Neuronal stem cell (in vitro differentiated cells): Measurements from ENCODE around the gene GLB1L2.

Experiments
- DNase-seq: peaks from one replicate; pipeline ENCODE4 v3.0.0-alpha.2; 2013; ENCODE audit warnings: low spot score
- H2AFZ ChIP-seq: one replicate; pipeline ENCODE4 v1.6.1; 2013; ENCODE audit warnings: mild to moderate bottlenecking, low read length, inconsistent platforms
- H2AK5ac ChIP-seq: 2 replicates; pipeline ENCODE4 v1.6.1; 2013; ENCODE audit warnings: low read depth, mild to moderate bottlenecking, inconsistent platforms, low read length, moderate library complexity, mixed read lengths
- H2BK120ac ChIP-seq: 2 replicates; pipeline ENCODE4 v1.6.1; 2013; ENCODE audit warnings: low read depth, mild to moderate bottlenecking, inconsistent platforms, low read length, moderate library complexity, mixed read lengths
- H2BK12ac ChIP-seq: one replicate; pipeline ENCODE4 v1.6.1; 2013; ENCODE audit warnings: low read length, inconsistent platforms
- H2BK15ac ChIP-seq: 2 replicates; pipeline ENCODE4 v1.6.1; 2013; ENCODE audit warnings: mild to moderate bottlenecking, low read length, inconsistent platforms, mixed read lengths
- H2BK5ac ChIP-seq: one replicate; pipeline ENCODE4 v1.6.1; 2013; ENCODE audit warnings: inconsistent platforms, mild to moderate bottlenecking, low read length, moderate library complexity
- H3K14ac ChIP-seq: one replicate; pipeline ENCODE4 v1.6.1; 2013; ENCODE audit warnings: low read length, inconsistent platforms
- H3K18ac ChIP-seq: 2 replicates; pipeline ENCODE4 v1.6.1; 2013; ENCODE audit warnings: low read length, inconsistent platforms
- H3K23ac ChIP-seq: 2 replicates; pipeline ENCODE4 v1.6.1; 2013; ENCODE audit warnings: low read depth, mild to moderate bottlenecking, mixed read lengths, low read length, inconsistent platforms; ENCODE audit not compliant: poor library complexity
- H3K27ac ChIP-seq: replicated peaks from 3 replicates; pipeline ENCODE4 v1.5.1; 2013; ENCODE audit warnings: low read length, inconsistent platforms
- H3K27me3 ChIP-seq, 3 experiments: 2 replicates each; pipeline ENCODE4 v1.6.1; 2013; ENCODE audit warnings: low read length in 3 of 3, mild to moderate bottlenecking in 2 of 3, inconsistent platforms in 1 of 3, low read depth in 1 of 3, mixed read lengths in 1 of 3, moderate library complexity in 1 of 3; ENCODE audit not compliant: control insufficient read depth in 3 of 3, insufficient read depth in 3 of 3
- H3K36me3 ChIP-seq, 2 donors: replicated peaks in 1 of 2; 2 replicates each; pipeline ENCODE4 v1.6.1; 2013; ENCODE audit warnings: low read length in 2 of 2; ENCODE audit not compliant: control insufficient read depth in 2 of 2, insufficient read depth in 2 of 2
- H3K4ac ChIP-seq: 2 replicates; pipeline ENCODE4 v1.6.1; 2013; ENCODE audit warnings: inconsistent platforms, mild to moderate bottlenecking, low read length, moderate library complexity
- H3K4me1 ChIP-seq, 2 donors: 1 replicate in 1 of 2; 2 replicates in 1 of 2; pipeline ENCODE4 v1.6.1; 2013; ENCODE audit warnings: low read length in 2 of 2, low read depth in 1 of 2; ENCODE audit not compliant: control insufficient read depth in 2 of 2, insufficient read depth in 1 of 2
- H3K4me2 ChIP-seq: one replicate; pipeline ENCODE4 v1.6.1; 2013; ENCODE audit warnings: mild to moderate bottlenecking, low read length, inconsistent platforms; ENCODE audit not compliant: insufficient read depth, poor library complexity, severe bottlenecking
- H3K4me3 ChIP-seq, 2 donors: 2 replicates each; pipeline ENCODE4 v1.5.1; 2013; ENCODE audit warnings: low read length in 2 of 2, mild to moderate bottlenecking in 2 of 2, inconsistent platforms in 1 of 2, moderate library complexity in 1 of 2
- H3K79me1 ChIP-seq: one replicate; pipeline ENCODE4 v1.6.1; 2013; ENCODE audit warnings: low read depth, mild to moderate bottlenecking, inconsistent platforms, low read length, moderate library complexity
- H3K9ac ChIP-seq: one replicate; pipeline ENCODE4 v1.6.1; 2013; ENCODE audit warnings: mild to moderate bottlenecking, low read depth, low read length, inconsistent platforms; ENCODE audit not compliant: poor library complexity
- H3K9me3 ChIP-seq, 2 donors: replicated peaks in 1 of 2; 2 replicates each; pipeline versions ENCODE3 to v1.6.1; 2013; ENCODE audit warnings: low read length in 2 of 2, mild to moderate bottlenecking in 2 of 2, inconsistent platforms in 1 of 2, low read depth in 1 of 2, mixed read lengths in 1 of 2, moderate library complexity in 1 of 2; ENCODE audit not compliant: control insufficient read depth in 2 of 2, insufficient read depth in 1 of 2
- H4K8ac ChIP-seq: one replicate; pipeline ENCODE4 v1.6.1; 2013; ENCODE audit warnings: low read depth, mild to moderate bottlenecking, inconsistent platforms, low read length, moderate library complexity
- H4K91ac ChIP-seq: one replicate; pipeline ENCODE4 v1.6.1; 2013; ENCODE audit warnings: low read length, low read depth, mild to moderate bottlenecking, inconsistent platforms; ENCODE audit not compliant: poor library complexity
- WGBS, 2 donors: extraction: QIAGEN DNeasy Blood & Tissue Kit; methylation state at CpG; one replicate each; pipeline ENCODE4 v1.1.7; 2013; ENCODE audit warnings: missing lambda C conversion rate in 2 of 2, mixed read lengths in 1 of 2; ENCODE audit not compliant: insufficient read length in 2 of 2, insufficient replicate concordance in 1 of 2; ENCODE audit errors: extremely low coverage in 2 of 2; 5-methylcytosine and 5-hydroxymethylcytosine counted together

The GLB1L2 gene

DNA sequence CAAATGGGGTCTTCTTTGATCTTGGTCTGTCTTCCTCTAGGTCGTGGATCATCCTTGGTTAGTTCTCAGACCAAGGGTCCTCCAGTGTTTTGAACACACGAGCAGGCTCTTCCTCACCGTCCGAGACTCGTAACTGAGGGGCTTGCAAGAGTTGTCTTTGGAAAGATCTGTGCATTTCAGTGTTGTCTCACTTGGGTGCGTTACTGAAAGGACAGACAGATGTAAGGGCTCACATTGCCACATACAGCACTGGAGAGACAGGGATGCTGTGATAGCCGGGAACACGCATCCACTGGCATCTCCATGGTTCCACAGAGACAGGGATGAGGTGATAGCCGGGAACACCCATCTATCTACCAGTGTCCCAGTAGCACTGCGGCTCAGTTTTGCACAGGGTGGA lies 15.7 kb downstream of the GLB1L2 start:
- Histone ChIP-seq H3K4me3 (no peak overlapping the region), H3K4ac (no peak overlapping the region), H3K27ac (no peak overlapping the region), H4K91ac (no peak overlapping the region), H3K4me1 (no peaks in the 10 kb centered on the region), H2AFZ (no peak overlapping the region), H2BK12ac (no peak overlapping the region), H3K36me3 (no peaks in the 10 kb centered on the region), H2AK5ac (no peak overlapping the region), H3K18ac (no peak overlapping the region), H3K9me3 (no peaks in the 10 kb centered on the region), H3K4me2 (no peak overlapping the region), H2BK5ac (no peak overlapping the region), H2BK120ac (no peak overlapping the region), H3K27me3 (no peaks in the 10 kb centered on the region), H4K8ac (no peak overlapping the region), H3K9ac (no peak overlapping the region), H2BK15ac (no peak overlapping the region), H3K79me1 (no peaks in the 10 kb centered on the region), H3K14ac (no peak overlapping the region), H3K23ac (no peak overlapping the region)
- WGBS, 2 donors, result no CpG with 5 or more reads among the region's 10 CpGs
- DNase-seq, result no peak

DNA sequence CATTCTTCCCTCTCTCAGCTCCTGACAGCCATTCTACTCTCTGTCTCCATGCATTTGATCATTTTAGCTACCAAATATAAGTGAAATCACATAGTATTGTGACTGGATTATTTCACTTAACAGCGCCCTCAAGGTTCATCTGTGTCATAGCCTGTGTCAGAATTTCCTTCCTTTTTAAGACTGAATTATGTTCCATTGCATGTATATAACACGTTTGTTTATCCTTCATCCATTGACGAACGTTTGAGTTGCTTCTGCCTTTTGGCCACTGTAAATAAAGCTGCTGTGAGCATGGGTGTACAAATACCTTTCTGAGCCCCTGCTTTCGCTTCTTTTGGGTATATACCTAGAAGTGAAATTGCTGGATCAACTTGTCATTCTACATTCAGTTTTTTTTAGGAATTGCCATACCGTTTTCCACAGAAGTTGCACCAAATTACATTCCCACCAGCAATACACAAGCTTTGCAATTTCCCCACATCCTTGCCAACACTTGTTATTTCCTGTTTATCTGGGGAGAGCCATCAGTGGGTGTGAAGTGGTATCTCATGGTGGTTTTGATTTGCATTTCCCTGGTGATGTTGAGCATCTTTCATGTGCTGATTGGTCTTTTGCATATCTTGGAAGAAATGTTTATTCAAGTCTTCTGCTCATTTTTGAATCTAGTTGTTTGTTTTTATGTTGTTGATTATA lies 17.5 kb downstream of the GLB1L2 start:
- Histone ChIP-seq H3K9ac (no peak overlapping the region), H3K4ac (no peak overlapping the region), H2BK5ac (no peak overlapping the region), H2BK12ac (no peak overlapping the region), H2AK5ac (no peak overlapping the region), H3K14ac (no peak overlapping the region), H3K4me3 (no peak overlapping the region), H4K91ac (no peak overlapping the region), H4K8ac (no peak overlapping the region), H3K36me3 (no peaks in the 10 kb centered on the region), H3K18ac (no peak overlapping the region), H3K4me1 (no peaks in the 10 kb centered on the region), H2BK120ac (no peak overlapping the region), H3K4me2 (no peak overlapping the region), H3K27me3 (no peaks in the 10 kb centered on the region), H3K23ac (no peak overlapping the region), H2AFZ (no peak overlapping the region), H3K27ac (no peak overlapping the region), H3K9me3 (no peaks in the 10 kb centered on the region), H2BK15ac (no peak overlapping the region), H3K79me1 (no peaks in the 10 kb centered on the region)
- DNase-seq, result no peak
- WGBS, 2 donors, result no CpG with 5 or more reads among the region's 6 CpGs

DNA sequence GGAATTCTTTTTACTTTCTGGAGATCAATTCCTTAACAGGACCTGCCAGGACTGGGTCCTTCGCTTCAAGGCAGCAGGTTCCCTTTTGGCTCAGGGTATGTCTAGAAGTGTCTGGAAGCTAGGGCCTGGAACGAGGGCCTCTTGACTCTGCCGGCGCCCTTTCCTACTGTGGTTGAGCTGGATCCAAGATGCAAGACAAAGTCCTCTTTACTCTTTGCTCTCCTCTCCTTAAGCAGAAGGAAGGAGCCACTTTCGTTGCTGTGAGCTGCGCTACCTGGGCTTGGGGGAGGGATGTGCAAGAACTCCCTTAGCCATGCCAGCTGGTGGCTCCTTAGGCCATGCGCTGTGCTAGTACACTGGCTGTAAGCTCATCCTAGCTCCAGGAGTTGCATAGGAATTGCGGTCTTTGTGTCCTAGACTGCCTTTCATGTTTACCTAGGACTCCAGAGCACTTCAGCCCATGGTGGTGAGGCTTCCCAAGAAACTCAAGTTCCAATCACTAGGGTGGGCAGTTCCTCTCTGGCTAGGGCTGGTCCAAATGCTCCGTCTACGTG lies 18.1 kb downstream of the GLB1L2 start:
- no peak overlapping the region for H2BK15ac ChIP-seq
- no peak overlapping the region for H2BK120ac ChIP-seq
- no peak overlapping the region for H2AK5ac ChIP-seq
- H3K79me1 ChIP-seq, result no peaks in the 10 kb centered on the region
- H4K8ac ChIP-seq, result no peak overlapping the region
- no peak overlapping the region for H3K4me3 ChIP-seq
- no peak overlapping the region for H3K23ac ChIP-seq
- no peak overlapping the region for H2AFZ ChIP-seq
- no peak overlapping the region for H4K91ac ChIP-seq
- H3K18ac ChIP-seq, result no peak overlapping the region
- H3K9me3 ChIP-seq, result no peaks in the 10 kb centered on the region
- H3K27ac ChIP-seq, result no peak overlapping the region
- H3K9ac ChIP-seq, result no peak overlapping the region
- WGBS, 2 donors, result no CpG with 5 or more reads among the region's 10 CpGs
- H3K4me1 ChIP-seq, result no peaks in the 10 kb centered on the region
- no peak for DNase-seq
- no peaks in the 10 kb centered on the region for H3K27me3 ChIP-seq
- no peaks in the 10 kb centered on the region for H3K36me3 ChIP-seq
- no peak overlapping the region for H2BK12ac ChIP-seq
- no peak overlapping the region for H2BK5ac ChIP-seq
- no peak overlapping the region for H3K4ac ChIP-seq
- no peak overlapping the region for H3K14ac ChIP-seq
- H3K4me2 ChIP-seq, result no peak overlapping the region

DNA sequence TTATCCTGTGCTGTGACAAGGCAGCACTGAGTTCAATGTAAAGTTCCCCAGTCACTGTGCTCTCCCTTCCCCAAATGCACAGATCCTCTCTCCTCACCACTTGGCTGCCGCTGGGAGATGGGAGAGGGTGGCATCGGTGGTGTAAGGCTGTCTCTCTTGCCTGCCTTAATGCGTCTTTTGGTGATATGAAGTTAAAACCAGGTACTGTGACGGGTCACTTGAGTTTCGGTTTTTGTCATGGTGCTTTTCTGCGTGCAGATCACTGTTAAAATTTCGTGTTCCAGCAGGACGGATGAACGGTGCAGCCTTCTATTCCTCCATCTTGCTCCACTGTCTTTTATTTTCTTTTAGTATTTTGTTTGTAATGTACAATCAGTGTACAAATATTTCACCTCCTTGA lies 18.6 kb downstream of the GLB1L2 start:
- H3K4me2 ChIP-seq, result no peak overlapping the region
- H3K79me1 ChIP-seq, result no peaks in the 10 kb centered on the region
- H2BK15ac ChIP-seq, result no peak overlapping the region
- DNase-seq, result no peak
- no CpG with 5 or more reads among the region's 9 CpGs for WGBS, 2 donors
- H4K91ac ChIP-seq, result no peak overlapping the region
- H2AK5ac ChIP-seq, result no peak overlapping the region
- no peaks in the 10 kb centered on the region for H3K4me1 ChIP-seq
- H3K9ac ChIP-seq, result no peak overlapping the region
- H3K23ac ChIP-seq, result no peak overlapping the region
- no peak overlapping the region for H3K14ac ChIP-seq
- no peak overlapping the region for H3K27ac ChIP-seq
- H3K4ac ChIP-seq, result no peak overlapping the region
- H2BK12ac ChIP-seq, result no peak overlapping the region
- H3K27me3 ChIP-seq, result no peaks in the 10 kb centered on the region
- no peaks in the 10 kb centered on the region for H3K9me3 ChIP-seq
- H3K18ac ChIP-seq, result no peak overlapping the region
- no peak overlapping the region for H2BK5ac ChIP-seq
- H2AFZ ChIP-seq, result no peak overlapping the region
- H4K8ac ChIP-seq, result no peak overlapping the region
- no peak overlapping the region for H3K4me3 ChIP-seq
- no peaks in the 10 kb centered on the region for H3K36me3 ChIP-seq
- H2BK120ac ChIP-seq, result no peak overlapping the region
